GM19463 (cell line): ENCODE measurements around the gene KCNMA1.
A peak's percentile ranks its signal among the peaks of the same experiment; 100 is the strongest.

Experiments used
- ATAC-seq: cut with Tn5 transposase; IDR thresholded peaks from one replicate; pipeline ENCODE4 v1.9.1; 2021; ENCODE audit warnings: mild to moderate bottlenecking, moderate library complexity; ENCODE audit not compliant: unreplicated experiment

The KCNMA1 gene

DNA sequence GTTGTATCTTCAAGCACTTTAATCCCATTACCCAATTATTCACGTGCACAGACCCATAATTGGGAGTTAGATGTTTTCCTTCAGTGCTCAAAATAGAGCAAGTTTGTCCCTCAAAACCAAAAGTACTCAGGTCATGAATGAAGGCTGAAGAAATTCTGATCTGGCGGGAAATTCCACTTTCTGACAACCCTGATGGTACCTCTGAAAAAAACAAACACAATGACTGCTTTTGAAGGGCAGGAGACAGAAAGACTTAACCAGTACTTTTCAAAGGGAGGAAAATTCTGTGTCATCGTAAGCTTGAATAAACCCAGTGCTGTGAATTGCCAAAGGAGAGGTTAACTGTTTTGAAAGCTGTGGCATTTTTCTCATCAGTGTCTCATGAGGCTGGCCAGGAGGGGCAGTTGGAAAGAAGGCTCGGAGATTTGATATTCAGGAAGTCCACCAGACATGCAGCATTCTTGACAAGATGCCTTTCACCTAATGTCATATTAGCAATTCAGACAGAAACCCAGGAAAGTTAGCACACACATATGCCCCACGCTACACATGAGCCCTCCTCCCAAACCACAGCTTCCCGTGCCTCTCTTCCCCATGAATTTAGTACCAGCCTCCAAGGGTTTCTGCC lies 347.0 kb downstream of the KCNMA1 start:
- ATAC-seq = no peak

GRCh38 chr10:77289790-77290189 lies 347.8 kb downstream of the KCNMA1 start:
- ATAC-seq = no peak

GRCh38 chr10:77289027-77289501 lies 348.5 kb downstream of the KCNMA1 start:
- ATAC-seq = no peak

DNA sequence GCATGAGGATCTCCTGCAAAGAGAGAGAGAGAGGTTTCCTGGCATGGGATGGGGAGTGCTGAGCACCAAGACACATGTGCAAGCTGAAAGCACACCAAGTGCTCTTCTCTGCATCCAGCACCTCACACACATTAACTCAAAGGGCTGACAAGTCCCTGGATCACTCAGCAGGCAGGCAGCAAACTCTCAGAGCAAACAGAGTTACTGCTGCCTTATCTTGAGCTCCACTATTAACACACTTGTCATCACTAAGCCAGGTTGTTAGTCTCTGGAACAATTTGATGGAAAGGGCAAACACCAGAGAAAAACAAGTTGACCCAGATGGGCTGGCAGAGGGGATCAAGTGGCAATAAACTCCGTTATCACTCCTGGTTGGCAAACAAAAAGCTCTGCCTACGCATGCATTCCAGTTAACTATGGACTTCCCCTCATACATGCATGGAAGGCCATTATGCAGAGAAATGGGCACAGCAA lies 349.9 kb downstream of the KCNMA1 start:
- ATAC-seq = no peak

GRCh38 chr10:77286531-77287508 lies 350.8 kb downstream of the KCNMA1 start:
- no peak for ATAC-seq

GRCh38 chr10:77285529-77286182 lies 352.0 kb downstream of the KCNMA1 start:
- ATAC-seq = no peak

- no peak for ATAC-seq
Observed at GRCh38 chr10:77284797-77285196, 352.8 kb downstream of the KCNMA1 start.

DNA sequence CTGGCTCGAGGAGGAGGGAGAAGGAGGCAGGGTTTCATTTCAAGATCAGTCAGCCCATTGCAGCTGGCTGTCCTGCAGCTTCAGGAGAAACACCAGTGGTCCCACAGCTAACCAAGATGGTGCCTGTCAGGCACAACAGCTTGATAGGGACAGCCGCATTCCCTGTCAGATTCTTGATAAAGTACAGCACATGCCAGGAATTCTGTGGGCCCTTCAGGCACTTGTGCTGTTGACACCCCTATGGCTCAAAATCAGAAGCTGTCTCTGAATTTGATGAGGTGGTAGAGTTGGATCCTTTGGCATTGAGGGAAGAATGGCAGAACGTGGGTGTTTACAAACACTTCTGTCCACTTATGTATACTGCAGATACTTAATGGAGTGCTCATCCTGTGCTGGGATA lies 354.3 kb downstream of the KCNMA1 start:
- no peak for ATAC-seq

- ATAC-seq = no peak
Observed at GRCh38 chr10:77282163-77282562, 355.4 kb downstream of the KCNMA1 start.

DNA sequence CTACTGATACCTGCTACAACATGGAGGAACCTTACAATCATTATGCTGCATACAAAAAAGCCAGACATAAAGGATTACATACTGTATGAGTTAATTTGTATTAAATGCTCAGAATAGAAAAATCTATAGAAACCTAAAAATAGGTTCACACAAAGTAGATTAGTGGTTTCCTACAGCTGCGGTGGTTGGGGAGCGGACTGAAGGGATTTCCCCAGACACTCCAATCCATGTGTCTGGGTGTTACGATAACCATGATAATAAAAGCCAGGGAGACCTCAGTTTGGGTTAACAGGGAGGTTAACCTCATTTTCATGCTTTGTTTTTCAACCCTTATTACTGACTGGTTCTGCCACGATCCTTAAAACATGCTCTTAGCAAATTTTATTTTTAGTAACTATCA lies 355.9 kb downstream of the KCNMA1 start:
- ATAC-seq = no peak

GRCh38 chr10:77279207-77279606 lies 358.4 kb downstream of the KCNMA1 start:
- no peak for ATAC-seq

DNA sequence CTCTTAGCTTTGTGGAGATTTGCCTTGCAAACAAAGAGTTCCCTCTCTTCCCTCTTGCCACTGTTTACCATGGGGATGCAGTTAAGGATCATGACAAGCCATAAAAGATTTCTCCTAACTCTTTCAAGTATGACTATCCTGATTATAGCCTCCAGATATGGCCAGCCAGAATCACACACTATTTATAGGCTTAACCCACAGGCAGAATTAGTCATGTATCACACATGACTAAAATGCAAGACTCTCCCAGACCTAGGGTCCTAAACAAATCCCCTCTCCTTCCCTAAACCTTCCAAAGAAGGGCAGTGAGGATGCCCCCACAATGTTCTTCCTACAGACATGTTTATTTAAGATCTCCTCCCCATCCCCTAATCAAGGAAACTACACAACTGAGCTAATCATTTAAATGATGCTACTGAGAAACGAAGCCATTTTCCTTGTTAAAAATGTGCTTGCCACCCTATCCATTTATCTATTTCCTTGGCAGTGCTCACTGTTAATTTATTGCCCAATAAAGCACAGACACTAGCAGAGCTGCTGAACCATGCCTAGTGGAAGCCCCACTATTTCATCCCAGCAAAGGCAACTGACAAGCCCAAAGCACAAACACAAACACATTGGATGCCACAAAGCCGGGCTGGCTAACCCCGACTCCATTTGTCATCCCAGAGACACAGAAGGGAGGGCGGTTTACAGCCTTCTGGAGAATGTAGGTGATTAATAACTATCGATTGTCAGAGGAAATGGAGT lies 363.4 kb downstream of the KCNMA1 start:
- no peak for ATAC-seq

DNA sequence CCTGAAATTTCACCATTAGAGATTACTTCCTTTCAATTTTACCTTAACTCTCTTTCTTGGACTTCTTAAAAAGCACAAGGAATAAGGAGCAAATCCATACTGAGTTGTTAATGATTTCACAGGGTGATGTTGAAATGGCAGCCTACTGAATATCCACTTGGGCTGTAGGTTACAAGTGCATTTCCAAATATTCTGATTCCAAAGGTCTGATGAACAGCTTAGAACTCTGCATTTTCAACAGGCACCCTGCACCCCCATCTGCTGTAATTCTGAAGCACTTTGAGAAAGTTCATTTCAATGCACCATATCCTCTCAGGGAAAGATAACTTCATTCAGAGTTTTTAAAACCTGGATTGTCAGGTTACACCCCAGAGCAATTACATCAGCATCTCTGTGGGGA lies 368.4 kb downstream of the KCNMA1 start:
- no peak for ATAC-seq

DNA sequence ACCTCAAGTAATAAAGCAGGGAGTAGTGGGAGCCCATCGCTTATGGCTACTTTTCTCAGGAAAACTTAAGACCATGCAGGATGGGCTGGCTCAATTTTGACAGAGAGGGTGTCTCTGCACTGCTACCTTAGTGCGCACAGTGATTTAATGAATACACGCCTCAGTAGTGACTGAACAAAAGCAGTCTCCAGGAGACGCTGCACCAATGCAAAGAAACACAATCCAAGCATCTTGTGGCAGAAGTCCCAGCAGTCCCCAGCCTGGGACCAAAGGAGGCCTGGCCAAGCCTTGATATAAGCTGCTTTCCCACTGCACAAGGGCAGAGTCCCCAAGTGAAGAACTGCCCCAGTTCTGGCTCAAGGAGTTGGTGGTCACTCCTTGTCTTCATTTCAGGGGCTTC lies 368.9 kb downstream of the KCNMA1 start:
- ATAC-seq = no peak

DNA sequence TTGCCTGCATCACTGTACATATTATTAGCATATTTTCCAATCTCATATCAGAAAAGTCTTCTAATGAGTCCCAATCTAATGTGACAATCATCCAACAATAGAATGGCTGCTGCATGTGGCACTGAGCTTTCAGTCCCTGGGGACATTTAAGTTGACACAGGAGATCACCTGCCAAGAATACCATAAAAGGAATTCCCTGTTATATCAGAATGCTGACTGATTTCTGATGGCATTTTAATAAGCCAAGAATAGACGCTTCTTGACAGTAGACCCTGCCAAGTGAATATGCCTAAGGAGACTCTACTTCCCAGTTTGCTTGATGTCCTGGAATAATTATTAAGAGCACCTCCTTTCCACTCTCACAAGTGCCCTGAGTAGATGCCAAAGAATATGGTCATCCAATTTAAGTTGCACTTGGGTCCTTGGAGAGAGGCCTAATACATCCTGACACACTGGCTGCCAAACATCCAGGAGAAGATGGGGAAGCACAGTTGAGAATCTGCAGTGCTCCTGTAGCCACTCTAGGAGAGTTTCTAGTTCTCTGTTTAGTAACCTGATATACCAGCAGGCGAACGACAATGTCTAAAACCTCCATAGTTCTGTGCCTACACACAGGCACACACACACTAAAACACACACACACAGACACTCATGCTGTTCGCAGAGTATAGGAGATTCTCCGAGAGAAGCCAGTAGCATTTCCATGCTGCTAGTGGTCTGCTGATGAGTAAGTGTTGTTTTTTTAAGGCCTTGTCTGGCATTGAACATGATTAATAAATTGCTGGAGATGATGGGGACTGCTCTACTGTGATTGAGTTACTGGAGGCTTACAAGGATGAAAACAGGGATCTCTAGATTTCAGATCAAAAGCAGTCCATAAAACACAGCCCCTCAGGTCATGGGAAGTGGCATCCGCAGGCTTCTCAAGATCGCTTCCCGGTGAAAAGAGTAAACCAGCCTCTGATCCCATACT lies 369.6 kb downstream of the KCNMA1 start:
- ATAC-seq = no peak

DNA sequence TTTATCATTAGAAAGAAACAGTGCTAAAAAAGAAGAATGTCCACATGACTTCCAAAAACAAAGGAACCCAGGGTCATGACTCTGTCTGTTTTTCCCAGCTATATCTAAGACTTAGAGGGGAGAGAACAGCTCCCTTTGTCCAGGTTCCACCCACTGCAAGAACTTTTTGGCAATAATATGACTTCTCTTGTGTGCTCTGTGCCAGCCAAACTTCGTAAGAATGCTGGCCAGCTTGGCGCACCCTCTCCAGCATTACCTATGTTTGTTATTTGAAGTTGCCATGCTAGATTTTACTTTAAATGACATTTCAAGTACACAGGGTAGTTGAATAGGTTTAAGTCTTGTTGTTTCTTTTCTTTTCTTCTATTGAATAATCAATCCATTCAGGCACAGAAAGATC lies 371.4 kb downstream of the KCNMA1 start:
- no peak for ATAC-seq

GRCh38 chr10:77264527-77264926 lies 373.1 kb downstream of the KCNMA1 start:
- ATAC-seq = no peak

DNA sequence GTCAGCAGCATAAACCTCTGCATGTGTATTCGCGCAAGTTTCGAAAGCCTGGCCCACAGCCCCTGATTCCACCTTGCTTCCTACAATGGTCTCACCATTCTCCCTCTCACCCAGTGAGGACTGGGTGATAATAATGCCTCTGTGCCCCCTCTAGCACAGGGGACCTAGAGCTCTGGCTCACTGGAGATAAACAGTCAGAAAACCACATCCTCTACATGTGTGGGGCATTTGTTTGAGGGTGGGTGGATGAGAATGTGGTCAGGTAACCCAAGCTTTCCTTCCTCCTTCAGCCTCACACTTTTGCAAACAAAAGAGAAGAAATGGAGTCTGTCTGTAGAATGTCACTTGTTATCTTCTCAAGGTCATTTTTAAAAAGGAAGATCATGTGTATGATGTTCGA lies 373.5 kb downstream of the KCNMA1 start:
- peak; percentile 53 for ATAC-seq

- no peak for ATAC-seq
Observed at GRCh38 chr10:77263700-77264099, 373.9 kb downstream of the KCNMA1 start.

DNA sequence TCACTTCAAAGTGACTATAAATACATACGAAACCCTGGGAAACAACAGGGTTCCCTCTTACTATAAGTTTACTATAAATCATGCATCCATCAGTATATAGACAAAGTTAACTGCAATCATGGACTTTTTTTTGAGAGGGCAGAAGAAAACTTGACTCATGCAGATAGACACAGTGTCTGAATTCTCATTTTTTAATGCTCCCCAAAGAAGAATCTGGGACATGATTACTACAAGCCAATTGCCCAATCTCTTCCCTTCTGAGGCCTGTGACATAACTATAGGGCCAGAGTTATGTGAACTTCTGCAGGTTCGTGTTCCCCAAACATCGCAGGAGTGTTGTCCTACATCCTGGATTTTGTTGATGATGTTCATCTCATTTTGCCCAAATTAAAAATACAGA lies 376.5 kb downstream of the KCNMA1 start:
- no peak for ATAC-seq
